ENCODE results near the gene STING1.
"Not testable (repeated sequence)": the region's sequence is repeated elsewhere in the genome, so short reads cannot be mapped to it uniquely, and the experiment has no call there.

STING1 gene

DNA sequence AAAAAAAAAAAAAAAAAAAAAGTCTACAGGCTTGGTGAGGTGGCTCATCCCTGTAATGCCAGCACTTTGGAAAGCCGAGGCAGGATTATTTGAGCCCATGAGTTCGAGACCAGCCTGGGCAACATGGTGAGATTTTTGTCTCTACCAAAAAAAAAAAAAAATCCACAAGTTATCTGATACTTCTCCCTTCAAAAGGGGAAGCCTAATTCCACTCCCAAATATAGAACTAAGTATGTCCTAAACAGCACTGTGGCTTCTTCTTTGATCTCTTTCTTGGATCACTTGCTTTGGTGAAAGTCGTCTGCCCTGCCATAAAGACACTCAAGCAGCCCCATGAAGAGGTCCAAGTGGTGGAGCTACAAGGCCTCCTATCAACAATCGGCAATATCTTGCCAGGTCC lies 18.8 kb upstream of the STING1 start:
- no peak overlapping the region for H3K4me3 ChIP-seq
- DNase-seq (ENCODE audit: low read depth, low spot score), result no peak
- no peak for TF ChIP-seq FOXP2 (optimal IDR thresholded peaks at IDR 0.05; ENCODE audit: control extremely low read depth, extremely low read length, insufficient read depth)
- no peak for TF ChIP-seq POLR2AphosphoS5 (IDR thresholded peaks at IDR 0.05; ENCODE audit: borderline replicate concordance, low read depth, low read length)
- TF ChIP-seq EZH2 (IDR thresholded peaks at IDR 0.05), result no peak
- no peak overlapping the region for H3K27ac ChIP-seq
- no peaks in the 10 kb centered on the region for H3K36me3 ChIP-seq (ENCODE audit: insufficient read depth, low read length)
- no peaks in the 10 kb centered on the region for H3K9me3 ChIP-seq (ENCODE audit: low read depth, low read length)
- H3K9ac ChIP-seq (ENCODE audit: insufficient read length), result no peak overlapping the region

DNA sequence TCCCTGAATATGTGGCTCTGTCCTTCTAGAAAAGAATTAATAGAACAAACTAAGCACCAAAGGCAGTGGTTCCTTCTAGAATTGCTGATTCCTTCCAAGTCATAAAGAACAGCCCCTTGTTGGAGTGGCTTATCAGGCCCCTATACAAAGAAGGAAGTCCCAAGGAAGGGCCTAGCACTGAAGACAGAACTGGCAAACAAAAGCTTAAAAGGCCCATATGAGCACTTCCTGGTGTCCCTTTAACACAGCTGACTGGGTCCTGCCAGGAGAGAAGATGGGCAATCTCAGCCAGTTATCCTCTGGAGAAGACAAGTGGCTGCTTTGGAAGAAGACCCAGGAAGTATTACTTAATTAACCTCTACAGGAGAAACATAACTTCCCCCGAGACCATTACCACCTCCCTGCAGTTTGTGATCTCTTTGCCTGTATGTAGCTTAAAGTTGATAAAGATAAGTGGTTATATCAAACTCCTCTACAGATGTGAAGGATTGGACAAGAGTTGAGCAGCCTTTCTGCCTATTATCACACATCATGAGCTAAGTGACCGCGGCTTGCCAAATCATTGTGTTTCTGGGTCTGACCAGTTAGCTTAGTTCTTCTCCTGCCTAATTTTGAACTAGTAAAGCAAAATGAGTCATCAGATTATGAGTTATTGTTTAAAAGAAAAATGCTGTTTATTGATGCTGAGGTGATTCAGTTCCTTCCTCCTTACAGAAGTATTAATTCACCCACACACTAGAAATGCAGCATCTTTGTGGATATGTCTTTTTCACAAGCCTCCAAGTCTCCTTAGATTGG lies 13.3 kb upstream of the STING1 start:
- no peak overlapping the region for H3K9ac ChIP-seq (ENCODE audit: insufficient read length)
- no peak overlapping the region for H3K4me3 ChIP-seq
- no peaks in the 10 kb centered on the region for H3K36me3 ChIP-seq (ENCODE audit: insufficient read depth, low read length)
- H3K27ac ChIP-seq, result no peak overlapping the region
- H3K9me3 ChIP-seq (ENCODE audit: low read depth, low read length), result no peaks in the 10 kb centered on the region
- DNase-seq (ENCODE audit: low read depth, low spot score), result no peak
- no peak for TF ChIP-seq POLR2AphosphoS5 (IDR thresholded peaks at IDR 0.05; ENCODE audit: borderline replicate concordance, low read depth, low read length)
- TF ChIP-seq EZH2 (IDR thresholded peaks at IDR 0.05), result no peak
- no peak for TF ChIP-seq FOXP2 (optimal IDR thresholded peaks at IDR 0.05; ENCODE audit: control extremely low read depth, extremely low read length, insufficient read depth)

DNA sequence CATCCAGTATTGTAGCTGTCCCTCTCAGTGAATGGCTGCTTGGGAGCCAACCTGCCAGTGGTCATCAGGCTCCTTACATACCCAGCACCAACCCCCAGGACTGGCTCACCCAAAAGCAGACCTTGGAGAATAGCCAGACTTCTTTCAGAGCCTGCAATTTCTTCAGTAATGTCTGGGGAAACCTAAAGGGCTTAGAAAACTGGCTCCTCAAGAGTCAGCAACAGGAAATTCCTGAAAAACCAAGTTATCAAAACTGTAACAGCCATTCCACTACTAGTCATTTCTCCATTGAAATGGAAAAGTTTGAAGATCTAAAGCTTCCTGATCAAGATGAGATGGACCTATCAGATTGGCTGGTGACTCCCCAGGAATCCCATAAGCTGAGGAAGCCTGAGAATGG lies 12.3 kb upstream of the STING1 start:
- H3K9ac ChIP-seq (ENCODE audit: insufficient read length), result no peak overlapping the region
- 0 out of 2 replicates have a peak overlapping the region, but pooled peaks have one; percentile 9 for H3K27ac ChIP-seq
- H3K36me3 ChIP-seq (ENCODE audit: insufficient read depth, low read length), result no peaks in the 10 kb centered on the region
- no peak overlapping the region for H3K4me3 ChIP-seq
- DNase-seq (ENCODE audit: low read depth, low spot score), result no peak
- TF ChIP-seq EZH2 (IDR thresholded peaks at IDR 0.05) (no peak), POLR2AphosphoS5 (IDR thresholded peaks at IDR 0.05; ENCODE audit: borderline replicate concordance, low read depth, low read length) (no peak), FOXP2 (optimal IDR thresholded peaks at IDR 0.05; ENCODE audit: control extremely low read depth, extremely low read length, insufficient read depth) (no peak)
- no peaks in the 10 kb centered on the region for H3K9me3 ChIP-seq (ENCODE audit: low read depth, low read length)

DNA sequence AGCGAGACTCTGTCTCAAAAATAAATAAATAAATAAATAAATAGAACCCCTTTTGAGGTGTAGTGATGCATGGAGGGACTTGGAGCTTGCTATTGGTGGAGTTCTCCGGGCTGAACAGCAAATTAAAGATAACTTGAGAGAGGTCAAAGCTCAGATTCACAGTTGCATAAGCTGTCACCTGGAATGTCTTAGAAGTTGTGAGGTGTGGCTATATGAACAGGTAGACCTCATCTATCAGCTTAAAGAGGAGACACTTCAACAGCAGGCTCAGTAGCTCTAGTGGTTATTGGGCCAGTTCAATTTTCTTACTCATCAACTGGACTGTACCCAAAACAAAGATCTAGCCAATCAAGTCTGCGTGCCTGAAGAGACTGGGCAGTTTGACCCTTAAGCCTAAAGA lies 11.7 kb upstream of the STING1 start:
- no peak for DNase-seq (ENCODE audit: low read depth, low spot score)
- H3K27ac ChIP-seq, result no peak overlapping the region

DNA sequence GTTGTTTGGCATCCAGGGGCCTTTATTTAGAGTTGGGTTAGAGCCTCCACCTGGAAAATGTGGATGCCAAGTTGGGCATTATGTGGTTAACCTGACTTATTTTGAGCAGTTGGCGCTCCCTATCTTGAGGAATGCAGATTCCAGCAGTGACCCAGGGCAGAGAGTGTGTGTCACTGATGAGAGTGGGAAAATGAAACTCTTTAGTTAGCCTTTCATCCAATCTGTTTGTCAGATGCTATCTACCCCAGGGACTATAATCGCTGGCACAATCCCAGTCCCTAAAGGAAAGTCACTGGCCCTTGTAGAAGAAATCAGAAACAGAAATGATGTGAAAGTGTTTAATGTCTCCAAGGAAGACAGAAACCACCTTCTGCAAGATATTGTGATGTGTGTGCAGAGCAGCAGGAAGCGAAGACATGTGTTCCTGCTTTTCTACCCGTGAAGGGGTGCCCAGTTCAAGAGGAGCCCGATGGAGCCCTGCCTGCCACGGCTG lies 10.2 kb upstream of the STING1 start:
- H3K4me3 ChIP-seq, result peak overlapping the region; percentile 47
- no peak for TF ChIP-seq FOXP2 (optimal IDR thresholded peaks at IDR 0.05; ENCODE audit: control extremely low read depth, extremely low read length, insufficient read depth)
- TF ChIP-seq POLR2AphosphoS5 (IDR thresholded peaks at IDR 0.05; ENCODE audit: borderline replicate concordance, low read depth, low read length), result no peak
- TF ChIP-seq EZH2 (IDR thresholded peaks at IDR 0.05), result no peak
- H3K9ac ChIP-seq (ENCODE audit: insufficient read length), result peak overlapping the region; percentile 32
- H3K36me3 ChIP-seq (ENCODE audit: insufficient read depth, low read length), result no peaks in the 10 kb centered on the region
- DNase-seq (ENCODE audit: low read depth, low spot score), result no peak
- no peaks in the 10 kb centered on the region for H3K9me3 ChIP-seq (ENCODE audit: low read depth, low read length)
- H3K27ac ChIP-seq, result peak overlapping the region; percentile 34; the same call in 1 of the 2 replicates

More for the DNA sequence above, 11.7 kb upstream of the STING1 start:
- no peaks in the 10 kb centered on the region for H3K36me3 ChIP-seq (ENCODE audit: insufficient read depth, low read length)
- no peak overlapping the region for H3K9ac ChIP-seq (ENCODE audit: insufficient read length)
- no peaks in the 10 kb centered on the region for H3K9me3 ChIP-seq (ENCODE audit: low read depth, low read length)
- TF ChIP-seq EZH2 (IDR thresholded peaks at IDR 0.05) (no peak), POLR2AphosphoS5 (IDR thresholded peaks at IDR 0.05; ENCODE audit: borderline replicate concordance, low read depth, low read length) (no peak), FOXP2 (optimal IDR thresholded peaks at IDR 0.05; ENCODE audit: control extremely low read depth, extremely low read length, insufficient read depth) (no peak)
- H3K4me3 ChIP-seq, result no peak overlapping the region

DNA sequence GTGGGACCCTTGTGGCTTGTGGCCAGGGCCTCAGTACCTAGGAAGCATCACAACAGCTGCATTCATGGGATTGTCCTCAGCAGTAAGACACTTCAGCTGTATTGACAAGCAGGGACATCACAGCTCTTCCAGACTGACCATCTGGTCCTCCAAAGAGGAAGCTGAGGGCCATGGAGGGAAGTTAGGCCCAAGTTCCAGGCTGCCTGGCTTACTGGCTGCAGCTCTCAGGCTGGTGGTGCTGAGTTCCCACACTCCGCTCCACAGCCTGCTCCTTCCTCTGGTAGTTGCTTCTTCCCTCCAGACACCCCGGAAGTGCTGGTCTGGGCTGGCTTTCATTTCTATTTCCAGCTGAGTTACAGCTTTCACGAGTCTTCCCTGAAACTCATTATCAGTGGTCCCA lies 5.7 kb upstream of the STING1 start:
- DNase-seq (ENCODE audit: low read depth, low spot score), result no peak
- no peak for TF ChIP-seq POLR2AphosphoS5 (IDR thresholded peaks at IDR 0.05; ENCODE audit: borderline replicate concordance, low read depth, low read length)
- TF ChIP-seq EZH2 (IDR thresholded peaks at IDR 0.05), result no peak
- no peak for TF ChIP-seq FOXP2 (optimal IDR thresholded peaks at IDR 0.05; ENCODE audit: control extremely low read depth, extremely low read length, insufficient read depth)
- no peak overlapping the region for H3K9ac ChIP-seq (ENCODE audit: insufficient read length)
- H3K4me3 ChIP-seq, result no peak overlapping the region
- H3K27ac ChIP-seq, result no peak overlapping the region
- H3K9me3 ChIP-seq (ENCODE audit: low read depth, low read length), result no peaks in the 10 kb centered on the region
- no peaks in the 10 kb centered on the region for H3K36me3 ChIP-seq (ENCODE audit: insufficient read depth, low read length)

DNA sequence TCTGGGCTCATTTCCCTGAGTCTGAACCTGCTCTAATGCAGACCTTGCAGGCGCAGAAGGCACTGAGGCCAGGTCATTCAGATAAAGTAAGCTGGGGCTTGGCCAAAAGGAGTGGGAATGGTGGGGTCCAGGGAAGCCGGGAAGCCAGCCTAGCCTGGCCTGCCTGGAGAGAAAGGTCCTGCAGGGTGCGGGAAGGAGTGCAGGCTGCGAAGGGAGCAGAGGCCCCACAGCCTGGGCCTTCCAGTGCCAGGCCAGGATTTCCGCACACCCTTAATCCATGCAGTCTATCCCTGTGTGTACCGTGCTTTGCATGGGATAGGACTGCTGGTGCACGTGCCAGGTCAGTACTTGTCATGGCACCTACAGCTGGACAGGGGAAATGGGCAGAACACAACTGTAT lies 3.6 kb upstream of the STING1 start:
- H3K27ac ChIP-seq, result no peak overlapping the region
- no peaks in the 10 kb centered on the region for H3K36me3 ChIP-seq (ENCODE audit: insufficient read depth, low read length)
- DNase-seq (ENCODE audit: low read depth, low spot score), result no peak
- no peak overlapping the region for H3K4me3 ChIP-seq
- H3K9me3 ChIP-seq (ENCODE audit: low read depth, low read length), result no peaks in the 10 kb centered on the region
- TF ChIP-seq EZH2 (IDR thresholded peaks at IDR 0.05) (no peak), FOXP2 (optimal IDR thresholded peaks at IDR 0.05; ENCODE audit: control extremely low read depth, extremely low read length, insufficient read depth) (no peak), POLR2AphosphoS5 (IDR thresholded peaks at IDR 0.05; ENCODE audit: borderline replicate concordance, low read depth, low read length) (no peak)
- H3K9ac ChIP-seq (ENCODE audit: insufficient read length), result no peak overlapping the region

DNA sequence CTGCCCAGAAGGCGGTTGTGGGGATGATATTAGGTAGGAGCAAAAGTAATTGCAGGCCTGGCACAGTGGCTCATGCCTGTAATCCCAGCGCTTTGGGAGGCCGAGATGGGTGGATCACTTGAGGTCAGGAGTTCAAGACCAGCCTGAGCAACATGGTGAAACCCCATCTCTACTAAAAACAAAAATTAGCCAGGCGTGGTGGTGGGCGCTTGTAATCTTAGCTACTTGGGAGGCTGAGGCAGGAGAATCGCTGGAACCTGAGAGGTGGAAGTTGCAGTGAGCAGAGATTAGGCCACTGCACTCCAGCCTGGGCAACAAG lies 291 bp upstream of the STING1 start:
- DNase-seq (ENCODE audit: low read depth, low spot score); H3K36me3 ChIP-seq (ENCODE audit: insufficient read depth, low read length); H3K9ac ChIP-seq (ENCODE audit: insufficient read length); H3K9me3 ChIP-seq (ENCODE audit: low read depth, low read length): not testable (repeated sequence)
- H3K4me3 ChIP-seq, result peak overlapping the region; percentile 92
- peak overlapping the region; percentile 99 for H3K27ac ChIP-seq

DNA sequence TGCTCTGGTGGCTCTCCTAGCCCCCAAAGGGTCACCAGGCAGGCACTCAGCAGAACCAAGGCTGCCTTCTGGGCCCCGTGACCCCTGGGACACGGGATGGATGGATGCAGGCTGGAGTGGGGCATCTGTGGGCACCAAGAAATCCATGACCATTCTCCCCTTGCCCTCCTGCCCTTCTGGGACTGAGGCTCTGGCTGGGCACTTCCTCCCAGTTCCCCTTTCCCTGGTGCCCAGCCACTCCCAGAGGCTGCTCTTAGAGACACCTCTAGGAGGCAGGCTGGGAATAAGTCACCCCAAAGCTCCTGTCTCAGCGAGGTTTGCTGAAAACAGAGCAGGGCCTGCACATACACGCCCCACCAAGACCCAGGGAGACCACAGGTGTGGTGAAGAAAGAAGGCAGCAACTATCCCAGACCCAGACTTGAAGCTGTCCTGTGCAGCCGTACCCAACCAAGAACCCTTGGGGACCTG lies 943 bp downstream of the STING1 start:
- H3K36me3 ChIP-seq (ENCODE audit: insufficient read depth, low read length), result peaks cover 8% of the 10 kb centered on the region; the same call in 1 of the 2 replicates
- peak overlapping the region; percentile 92 for H3K4me3 ChIP-seq
- no peak for TF ChIP-seq EZH2 (IDR thresholded peaks at IDR 0.05)
- no peak for TF ChIP-seq POLR2AphosphoS5 (IDR thresholded peaks at IDR 0.05; ENCODE audit: borderline replicate concordance, low read depth, low read length)
- peak overlapping the region; percentile 99 for H3K27ac ChIP-seq
- no peak for DNase-seq (ENCODE audit: low read depth, low spot score)
- peak overlapping the region; percentile 83 for H3K9ac ChIP-seq (ENCODE audit: insufficient read length)
- no peaks in the 10 kb centered on the region for H3K9me3 ChIP-seq (ENCODE audit: low read depth, low read length)

Measured in SK-N-MC (cell line).